Activated CD4-positive, alpha-beta T cell treated with anti-CD3 and anti-CD28 coated beads, Interleukin-2, amount 10 ng/mL, durations not matched to agents 7 days and 5 days (primary cell): ENCODE data around the gene MTHFD1L. TPM values are rescaled to one million over a fixed set of nuclear protein-coding genes. Genes with fewer than 3 reads are reported as not detected.
"Not testable (repeated sequence)": the region's sequence is repeated elsewhere in the genome, so short reads cannot be mapped to it uniquely, and the experiment has no call there.

Experiments used
- CTCF ChIA-PET: fragments of 350-600 bp; sonication (Branson Sonifier 250); formaldehyde crosslinking; loops from one replicate; lab custom pipeline; 2021; ENCODE audit warnings: antibody characterized with exemption; lab: Charles Lee
- POLR2A ChIA-PET: fragments of 350-600 bp; sonication (Branson Sonifier 250); formaldehyde crosslinking; loops from one replicate; lab custom pipeline; 2021; ENCODE audit warnings: antibody characterized with exemption; lab: Charles Lee
- DNase-seq: peaks from one replicate; pipeline ENCODE4 v3.0.0-alpha.2; 2020
- H3K27ac Mint-ChIP-seq: one replicate; pipeline ENCODE4 v1.8.0; 2021; ENCODE audit warnings: mild to moderate bottlenecking, moderate library complexity, mixed read lengths
- H3K27me3 Mint-ChIP-seq: one replicate; pipeline ENCODE4 v1.8.0; 2021; ENCODE audit warnings: mixed read lengths
- H3K36me3 Mint-ChIP-seq: one replicate; pipeline ENCODE4 v1.8.0; 2021; ENCODE audit warnings: low read depth, mixed read lengths
- H3K4me1 Mint-ChIP-seq: one replicate; pipeline ENCODE4 v1.8.0; 2021; ENCODE audit warnings: mixed read lengths
- H3K4me3 Mint-ChIP-seq: one replicate; pipeline ENCODE4 v1.8.0; 2021; ENCODE audit warnings: mild to moderate bottlenecking, moderate library complexity, mixed read lengths
- H3K9me3 Mint-ChIP-seq: one replicate; pipeline ENCODE4 v1.8.0; 2021; ENCODE audit warnings: mixed read lengths
- total RNA-seq, 2 experiments: library from RNA; stranded (reverse); gene quantifications; one replicate each; pipeline ENCODE4 v1.2.3, GENCODE V29; 2021

Gene MTHFD1L
- total RNA-seq, 2 experiments from 2014 or later = 34.9 to 40.6 TPM

DNA sequence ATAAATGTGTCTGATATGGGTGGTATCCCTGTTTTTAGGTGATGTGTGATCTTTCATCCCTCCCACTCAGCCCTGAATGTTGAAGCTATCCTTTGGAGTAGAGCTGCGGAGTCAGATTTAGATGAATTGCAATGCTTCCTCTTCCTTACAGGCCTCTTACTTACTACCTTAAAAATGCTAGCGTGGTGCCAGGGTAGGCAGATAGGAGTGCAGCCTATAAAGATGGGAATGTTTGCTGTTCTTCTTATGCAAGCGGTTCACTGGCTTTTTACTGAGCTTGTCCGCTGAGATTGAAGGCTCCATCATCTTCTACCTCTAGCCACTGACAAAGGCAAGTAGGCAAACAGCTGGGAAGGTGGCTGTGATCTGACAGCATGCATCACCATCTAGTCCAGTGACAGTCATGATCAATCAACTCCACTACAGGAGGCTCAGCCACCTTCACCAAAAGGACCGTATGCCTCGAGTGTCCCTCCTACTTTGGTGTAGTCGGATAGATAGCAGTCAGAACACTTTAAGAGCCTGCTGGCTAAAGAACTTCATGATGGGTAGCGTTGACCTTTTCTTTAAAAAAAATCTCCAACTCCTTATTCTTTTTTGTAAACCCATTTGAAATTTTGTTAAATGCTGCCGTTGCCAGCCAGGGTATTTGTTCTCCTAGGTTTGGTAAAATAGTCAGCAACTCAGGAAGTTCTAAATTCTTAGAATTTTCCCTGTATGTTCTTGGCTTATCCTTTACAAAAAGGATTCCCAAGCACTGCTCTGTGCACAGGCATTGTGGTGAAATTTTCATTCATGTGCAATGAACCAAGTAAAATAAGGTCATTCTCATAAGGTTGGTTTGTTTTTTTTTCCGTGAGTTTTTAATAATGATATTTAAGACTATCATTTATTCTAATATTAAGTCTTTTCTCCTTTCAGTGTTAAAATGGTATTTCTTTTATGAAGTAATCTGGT, 169.6 kb downstream of the MTHFD1L start:
- Mint-ChIP-seq H3K27me3 (no peaks in the 10 kb centered on the region), H3K27ac (no peak overlapping the region), H3K36me3 (peaks cover 35% of the 10 kb centered on the region), H3K9me3 (no peaks in the 10 kb centered on the region), H3K4me1 (peaks cover 10% of the 10 kb centered on the region), H3K4me3 (no peak overlapping the region)
- CTCF ChIA-PET = no interaction called here
- DNase-seq = no peak
- POLR2A ChIA-PET = no interaction called here

DNA sequence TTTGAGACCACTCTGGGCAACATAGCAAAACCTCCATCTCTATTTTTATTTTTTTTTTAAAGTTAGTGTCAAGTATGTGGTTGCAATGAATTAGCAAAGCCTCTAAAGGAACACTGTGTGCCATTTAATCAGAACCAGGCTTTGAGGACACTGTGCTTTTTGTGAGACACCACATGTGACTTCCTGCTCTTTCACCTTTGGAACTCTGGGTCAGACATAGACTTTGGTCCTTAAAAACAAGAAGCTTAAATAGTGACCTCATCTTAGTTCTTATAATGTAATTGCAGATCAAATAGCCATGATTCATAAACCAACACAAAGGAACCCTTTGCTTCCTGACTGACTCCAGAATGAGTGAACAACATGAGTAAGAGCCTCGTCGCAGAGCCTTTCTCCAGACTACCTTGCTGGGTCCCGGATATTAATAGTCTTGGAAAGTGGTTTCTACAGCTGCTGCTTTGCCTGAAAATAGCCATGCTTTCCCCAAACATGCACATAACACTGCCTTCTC, 170.8 kb downstream of the MTHFD1L start:
- CTCF ChIA-PET, H3K27me3 Mint-ChIP-seq: not testable (repeated sequence)

DNA sequence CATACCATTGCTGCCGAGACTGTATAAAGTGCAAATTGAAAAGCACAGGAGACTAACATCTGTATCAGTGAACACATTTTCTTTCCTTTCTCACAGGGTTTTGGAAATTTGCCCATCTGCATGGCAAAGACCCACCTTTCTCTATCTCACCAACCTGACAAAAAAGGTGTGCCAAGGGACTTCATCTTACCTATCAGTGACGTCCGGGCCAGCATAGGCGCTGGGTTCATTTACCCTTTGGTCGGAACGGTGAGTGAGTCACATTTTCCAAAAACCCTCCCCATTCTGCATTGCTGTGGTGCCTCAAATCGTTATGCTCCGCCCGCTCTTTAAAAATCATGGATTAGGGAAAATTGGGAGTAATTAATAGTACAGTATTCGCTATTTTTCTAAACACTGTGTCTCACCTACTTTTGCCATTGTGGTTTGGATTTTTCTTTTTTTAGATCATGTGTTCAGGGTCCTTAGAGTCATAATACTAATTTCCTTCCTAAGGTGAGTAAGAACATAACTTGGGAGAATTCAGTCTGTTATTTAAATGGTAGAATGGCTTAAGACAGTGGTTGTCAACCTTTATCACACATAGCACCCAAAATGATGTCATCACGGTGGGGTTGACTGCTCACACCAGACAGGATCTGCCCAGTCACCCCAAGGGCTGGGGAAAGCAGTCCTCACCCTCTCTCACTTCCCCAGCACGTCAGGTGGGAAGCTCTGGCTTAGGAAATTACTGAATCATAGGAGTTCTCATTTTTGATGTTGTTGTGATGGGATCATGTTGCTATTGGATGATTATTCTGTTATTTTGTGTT, 171.6 kb downstream of the MTHFD1L start:
- POLR2A ChIA-PET = no interaction called here
- H3K27ac Mint-ChIP-seq = no peak overlapping the region
- H3K36me3 Mint-ChIP-seq = peaks cover 30% of the 10 kb centered on the region
- H3K4me3 Mint-ChIP-seq = no peak overlapping the region
- CTCF ChIA-PET = no interaction called here
- H3K9me3 Mint-ChIP-seq = no peaks in the 10 kb centered on the region
- no peak for DNase-seq
- peaks cover 10% of the 10 kb centered on the region for H3K4me1 Mint-ChIP-seq
- no peaks in the 10 kb centered on the region for H3K27me3 Mint-ChIP-seq

More for the DNA sequence above, 170.8 kb downstream of the MTHFD1L start:
- POLR2A ChIA-PET, H3K27ac Mint-ChIP-seq, H3K4me1 Mint-ChIP-seq, H3K4me3 Mint-ChIP-seq, DNase-seq, H3K9me3 Mint-ChIP-seq: not testable (repeated sequence)
- peaks cover 33% of the 10 kb centered on the region for H3K36me3 Mint-ChIP-seq

DNA sequence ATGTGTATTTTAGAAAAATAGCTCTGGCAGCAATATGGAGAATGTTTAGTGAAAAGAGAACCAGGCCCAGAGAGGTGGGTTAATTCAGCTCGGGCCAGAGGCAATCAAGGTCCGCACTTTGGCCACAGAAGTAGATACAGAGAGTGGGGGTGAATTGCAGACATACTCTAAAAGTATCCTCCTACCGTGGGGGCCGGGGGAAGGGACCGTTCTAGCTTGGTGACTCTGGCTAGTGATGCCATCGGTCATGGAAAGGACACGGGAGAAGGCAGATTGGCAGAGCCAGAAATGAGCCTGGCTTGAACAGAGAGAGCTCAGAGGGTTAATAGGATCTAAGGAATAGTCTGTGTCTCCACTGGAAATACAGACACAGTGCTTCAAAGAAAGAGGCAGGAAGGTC, 173.1 kb downstream of the MTHFD1L start:
- no peak for DNase-seq
- Mint-ChIP-seq H3K27me3 (no peaks in the 10 kb centered on the region), H3K4me3 (no peak overlapping the region), H3K36me3 (peaks cover 33% of the 10 kb centered on the region), H3K4me1 (peaks cover 10% of the 10 kb centered on the region), H3K27ac (no peak overlapping the region), H3K9me3 (no peaks in the 10 kb centered on the region)
- ChIA-PET POLR2A (no interaction called here), CTCF (interaction anchor here (1.4 kb wide), 1 partner anchor 24 kb away, joined by 3 read pairs; no protein-coding TSS in a partner anchor)

DNA sequence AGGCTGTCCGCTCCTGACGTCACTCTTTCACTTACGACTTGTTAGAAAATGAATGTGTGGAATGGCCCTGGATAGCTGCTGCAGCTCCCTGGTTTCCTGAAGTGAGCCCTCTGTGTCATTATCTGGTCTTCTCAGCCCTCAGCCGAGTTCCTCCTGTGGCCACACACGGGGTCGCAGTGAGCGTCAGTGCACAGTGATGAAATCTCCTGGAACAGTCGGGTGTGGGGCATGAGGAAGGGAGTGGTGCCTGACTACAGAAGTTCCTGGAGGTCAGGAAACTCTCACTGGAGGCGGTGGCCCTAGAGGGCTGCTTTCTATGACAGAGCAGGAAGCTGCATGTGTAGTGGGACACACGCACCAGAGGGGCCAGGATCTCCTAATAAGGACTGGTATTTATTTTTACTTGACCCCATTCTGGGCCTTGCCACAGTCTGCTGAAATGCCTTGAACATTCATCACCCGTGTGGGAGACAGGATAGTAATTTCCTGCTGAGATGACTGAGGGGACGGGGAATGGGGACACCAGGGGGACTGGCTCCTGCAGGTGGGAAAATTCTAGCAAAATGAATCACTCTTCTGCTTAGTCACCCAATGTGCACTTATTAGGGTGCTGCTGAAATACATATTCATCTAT, 175.5 kb downstream of the MTHFD1L start:
- POLR2A ChIA-PET, H3K9me3 Mint-ChIP-seq, H3K27me3 Mint-ChIP-seq, H3K27ac Mint-ChIP-seq, CTCF ChIA-PET, DNase-seq, H3K4me3 Mint-ChIP-seq, H3K4me1 Mint-ChIP-seq: not testable (repeated sequence)
- H3K36me3 Mint-ChIP-seq = peaks cover 43% of the 10 kb centered on the region

DNA sequence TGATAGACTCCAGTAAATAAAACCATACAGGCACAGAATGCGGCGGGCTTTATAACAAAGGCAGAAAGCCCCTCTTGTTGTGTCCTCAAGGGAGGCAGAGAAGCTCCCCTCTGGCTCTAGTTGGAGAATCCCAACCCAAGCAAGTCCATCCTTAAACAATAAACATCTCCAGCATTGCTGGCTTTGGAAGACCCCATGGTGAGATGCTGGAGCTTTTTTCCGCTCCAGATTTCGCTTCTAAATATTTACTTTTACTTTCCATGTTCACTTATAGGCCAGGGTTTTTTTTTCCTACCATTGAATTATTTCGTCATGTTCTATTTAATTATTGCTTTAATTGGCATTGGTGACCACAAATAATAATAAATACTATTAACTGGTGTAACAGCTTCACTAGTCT, 176.2 kb downstream of the MTHFD1L start:
- ChIA-PET POLR2A (no interaction called here), CTCF (no interaction called here)
- Mint-ChIP-seq H3K4me3 (no peak overlapping the region), H3K27ac (no peak overlapping the region), H3K4me1 (peaks cover 5% of the 10 kb centered on the region), H3K36me3 (peaks cover 44% of the 10 kb centered on the region), H3K27me3 (no peaks in the 10 kb centered on the region), H3K9me3 (peaks cover 4% of the 10 kb centered on the region)
- DNase-seq = no peak

DNA sequence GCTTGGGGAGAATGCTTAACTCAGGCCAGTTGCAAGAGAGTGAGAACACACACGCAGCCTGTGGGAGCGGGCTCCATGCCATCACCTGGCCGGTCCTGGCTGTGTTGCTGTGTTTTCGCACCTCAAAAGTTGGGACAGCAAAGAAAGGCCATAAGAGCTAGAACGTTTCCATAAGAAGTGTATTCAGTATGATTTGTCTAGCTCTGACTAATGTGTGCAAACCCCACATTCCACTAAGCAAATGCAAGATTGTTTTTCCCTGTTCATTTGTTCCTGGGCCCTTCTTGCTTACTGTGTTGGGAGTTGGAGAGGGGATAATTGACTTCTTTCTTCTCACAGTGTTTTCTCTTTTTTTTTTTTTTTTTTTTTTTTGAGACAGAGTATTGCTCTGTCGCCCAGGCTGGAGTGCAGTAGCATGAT, 177.4 kb downstream of the MTHFD1L start:
- DNase-seq, POLR2A ChIA-PET, H3K4me1 Mint-ChIP-seq, CTCF ChIA-PET, H3K4me3 Mint-ChIP-seq, H3K27ac Mint-ChIP-seq, H3K27me3 Mint-ChIP-seq: not testable (repeated sequence)
- Mint-ChIP-seq H3K9me3 (peaks cover 14% of the 10 kb centered on the region), H3K36me3 (peaks cover 44% of the 10 kb centered on the region)

DNA sequence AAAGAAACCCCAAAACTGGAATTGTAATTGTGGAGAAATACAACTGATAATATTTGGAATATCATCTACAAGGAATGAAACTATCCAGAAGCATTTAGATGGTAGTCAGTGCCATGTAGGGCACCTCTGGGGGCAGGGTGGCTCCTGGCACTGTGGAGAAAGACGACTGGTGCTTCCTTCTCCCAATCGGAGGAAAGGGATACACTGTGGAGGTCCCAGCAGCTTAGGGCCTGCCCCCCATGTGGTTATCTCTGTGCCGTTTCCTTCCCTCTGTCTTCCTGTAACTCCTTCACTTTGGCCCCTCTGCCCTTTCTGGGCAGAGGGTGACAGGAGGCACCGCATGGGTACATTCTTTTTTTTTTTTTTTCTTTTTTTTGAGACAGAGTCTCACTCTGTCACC, 178.4 kb downstream of the MTHFD1L start:
- CTCF ChIA-PET = no interaction called here
- no peak overlapping the region for H3K4me3 Mint-ChIP-seq
- H3K9me3 Mint-ChIP-seq = peaks cover 20% of the 10 kb centered on the region
- no peak for DNase-seq
- no peaks in the 10 kb centered on the region for H3K27me3 Mint-ChIP-seq
- POLR2A ChIA-PET = no interaction called here
- no peak overlapping the region for H3K27ac Mint-ChIP-seq
- H3K4me1 Mint-ChIP-seq = no peaks in the 10 kb centered on the region
- peaks cover 48% of the 10 kb centered on the region for H3K36me3 Mint-ChIP-seq

DNA sequence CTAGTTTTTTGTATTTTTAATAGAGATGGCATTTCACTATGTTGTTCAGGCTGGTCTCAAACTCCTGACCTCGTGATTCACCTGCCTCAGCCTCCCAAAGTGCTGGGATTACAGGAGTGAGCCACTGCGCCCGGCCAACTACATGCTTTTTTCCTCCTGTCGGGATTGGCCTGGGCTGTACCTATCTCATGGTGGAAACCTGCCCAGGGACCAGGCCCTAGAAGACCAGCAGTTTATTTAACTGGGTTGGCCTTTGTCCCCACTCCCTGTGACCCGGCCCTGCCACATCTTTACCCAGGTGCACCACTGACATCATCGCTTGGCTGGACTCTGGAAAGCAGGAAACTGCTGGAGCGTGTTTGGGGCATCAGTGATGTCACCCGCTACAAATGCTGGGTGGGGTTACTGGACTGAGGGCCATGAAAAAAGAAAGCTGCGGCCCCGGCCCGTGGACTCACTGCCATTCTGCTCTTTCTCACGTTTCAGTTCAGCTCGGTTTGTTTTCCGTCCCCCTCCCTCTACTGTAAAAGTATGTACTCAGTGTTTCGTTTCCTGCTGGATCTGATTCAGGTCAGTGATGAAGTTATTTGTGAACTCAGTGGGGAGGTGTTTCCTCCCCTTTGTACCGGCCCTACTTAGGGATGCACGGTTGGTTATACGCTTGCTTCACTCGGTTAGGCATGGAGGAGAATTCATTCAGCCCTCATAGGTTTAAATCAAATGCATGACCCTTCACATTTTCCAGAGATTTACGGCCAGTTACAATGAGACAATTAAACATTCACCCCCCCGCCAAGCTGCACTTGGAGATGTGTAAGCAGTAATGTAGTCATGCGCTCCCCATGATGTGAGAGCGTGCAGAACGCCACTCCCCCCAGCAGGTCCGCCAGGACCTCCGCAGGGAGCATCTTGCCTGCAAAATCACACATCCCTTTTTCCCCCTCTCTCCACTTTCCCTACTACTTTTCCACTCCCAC, 179.3 kb downstream of the MTHFD1L start:
- H3K4me1 Mint-ChIP-seq = no peaks in the 10 kb centered on the region
- DNase-seq = no peak
- POLR2A ChIA-PET = no interaction called here
- H3K36me3 Mint-ChIP-seq = peaks cover 46% of the 10 kb centered on the region
- H3K9me3 Mint-ChIP-seq = peaks cover 20% of the 10 kb centered on the region
- CTCF ChIA-PET = interaction anchor here (0.6 kb wide), 1 partner anchor 11 kb away, joined by 5 read pairs; no protein-coding TSS in a partner anchor
- H3K27ac Mint-ChIP-seq = no peak overlapping the region
- H3K4me3 Mint-ChIP-seq = no peak overlapping the region
- H3K27me3 Mint-ChIP-seq = no peaks in the 10 kb centered on the region

DNA sequence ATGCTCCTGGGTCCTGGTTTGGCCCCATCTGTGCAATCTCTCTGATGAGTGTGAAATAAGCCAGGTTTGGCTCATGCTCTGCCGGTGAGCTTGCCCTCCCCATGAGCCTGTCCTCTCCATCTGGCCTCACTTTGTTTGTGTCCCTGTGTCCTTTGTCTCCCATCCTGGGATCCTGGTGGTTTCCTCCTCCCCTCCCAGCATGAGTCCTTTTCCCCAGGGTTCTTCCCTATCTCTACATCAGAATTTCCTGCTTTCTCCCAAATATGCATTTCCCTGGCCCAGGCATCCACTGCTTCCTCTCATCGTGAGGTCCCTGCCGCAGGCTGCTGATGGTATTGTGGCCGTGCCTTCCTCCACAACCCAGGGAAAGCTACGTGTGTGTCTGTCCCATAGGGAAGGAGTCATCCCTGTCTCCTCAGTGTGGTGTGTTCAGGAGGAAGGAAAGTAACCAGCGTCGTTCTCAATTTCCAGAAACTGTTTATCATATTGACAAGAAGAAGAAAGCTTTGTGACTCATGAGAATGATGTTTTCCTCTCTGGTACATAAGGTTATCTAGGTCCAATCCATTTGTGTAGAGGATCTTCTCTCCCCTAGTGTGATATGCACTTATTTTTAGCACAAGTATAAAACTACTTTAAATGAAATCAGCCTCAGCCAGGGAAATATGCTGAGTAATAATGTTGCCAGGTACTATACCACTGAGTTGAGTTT, 180.2 kb downstream of the MTHFD1L start:
- DNase-seq, POLR2A ChIA-PET: not testable (repeated sequence)
- peaks cover 49% of the 10 kb centered on the region for H3K36me3 Mint-ChIP-seq

DNA sequence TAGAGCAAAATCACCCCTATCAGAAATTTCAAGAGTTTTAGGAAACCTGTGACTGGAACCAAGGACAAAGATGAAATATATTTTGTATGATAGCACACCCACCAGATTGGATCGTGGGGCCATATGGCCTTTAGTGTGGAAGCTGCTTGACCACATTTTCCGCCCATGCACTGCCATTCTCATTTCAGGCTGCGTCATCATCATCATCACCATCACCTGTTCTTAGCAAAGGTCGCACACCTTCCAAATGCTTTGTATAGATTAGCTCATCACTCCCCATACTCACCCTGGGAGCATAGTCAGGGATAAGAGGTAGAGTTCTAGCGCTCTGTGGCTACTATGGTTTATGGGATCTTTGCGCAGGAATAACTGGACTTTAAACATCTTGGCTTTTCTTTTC, 185.7 kb downstream of the MTHFD1L start:
- H3K27me3 Mint-ChIP-seq = no peaks in the 10 kb centered on the region
- ChIA-PET CTCF (interaction anchor here (1.2 kb wide), 1 partner anchor 8 kb away, joined by 3 read pairs; no protein-coding TSS in a partner anchor), POLR2A (no interaction called here)
- H3K4me3 Mint-ChIP-seq = no peak overlapping the region
- peaks cover 1% of the 10 kb centered on the region for H3K4me1 Mint-ChIP-seq
- no peak overlapping the region for H3K27ac Mint-ChIP-seq
- DNase-seq = no peak
- peaks cover 36% of the 10 kb centered on the region for H3K36me3 Mint-ChIP-seq
- H3K9me3 Mint-ChIP-seq = peaks cover 20% of the 10 kb centered on the region

More for the DNA sequence above, 180.2 kb downstream of the MTHFD1L start:
- CTCF ChIA-PET = interaction anchor here (0.6 kb wide), 1 partner anchor 10 kb away, joined by 5 read pairs; no protein-coding TSS in a partner anchor
- H3K9me3 Mint-ChIP-seq = peaks cover 20% of the 10 kb centered on the region
- not testable (repeated sequence) for H3K27me3 Mint-ChIP-seq, H3K4me3 Mint-ChIP-seq, H3K4me1 Mint-ChIP-seq, H3K27ac Mint-ChIP-seq
